ENCODE results near the gene KBTBD12.

Gene KBTBD12

GRCh38 chr3:127987309-127987995 is 72.4 kb downstream of the KBTBD12 start:
- no peak for DNase-seq (ENCODE audit: low read depth)

GRCh38 chr3:127988770-127989557 is 73.9 kb downstream of the KBTBD12 start:
- no peak for DNase-seq (ENCODE audit: low read depth)

GRCh38 chr3:127990051-127990450 is 75.0 kb downstream of the KBTBD12 start:
- no peak for DNase-seq (ENCODE audit: low read depth)

- no peak for DNase-seq (ENCODE audit: low read depth)
These were observed 75.4 kb downstream of the KBTBD12 start for GRCh38 chr3:127990461-127990860.

GRCh38 chr3:127991251-127991650 is 76.2 kb downstream of the KBTBD12 start:
- no peak for DNase-seq (ENCODE audit: low read depth)

- no peak for DNase-seq (ENCODE audit: low read depth)
These were observed 76.6 kb downstream of the KBTBD12 start for GRCh38 chr3:127991681-127992080.

GRCh38 chr3:127992127-127992526 is 77.1 kb downstream of the KBTBD12 start:
- no peak for DNase-seq (ENCODE audit: low read depth)

GRCh38 chr3:127994011-127994410 is 79.0 kb downstream of the KBTBD12 start:
- DNase-seq (ENCODE audit: low read depth), result no peak

GRCh38 chr3:127997016-127997415 is 82.0 kb downstream of the KBTBD12 start:
- DNase-seq (ENCODE audit: low read depth), result no peak

GRCh38 chr3:127997961-127998360 is 82.9 kb downstream of the KBTBD12 start:
- no peak for DNase-seq (ENCODE audit: low read depth)

GRCh38 chr3:127998596-127998995 is 83.6 kb downstream of the KBTBD12 start:
- no peak for DNase-seq (ENCODE audit: low read depth)

GRCh38 chr3:127999509-128000106 is 84.6 kb downstream of the KBTBD12 start:
- no peak for DNase-seq (ENCODE audit: low read depth)

GRCh38 chr3:128001576-128001975 is 86.5 kb downstream of the KBTBD12 start:
- DNase-seq (ENCODE audit: low read depth), result no peak

GRCh38 chr3:128004661-128005060 is 89.6 kb downstream of the KBTBD12 start:
- no peak for DNase-seq (ENCODE audit: low read depth)

- no peak for DNase-seq (ENCODE audit: low read depth)
These were observed 91.3 kb downstream of the KBTBD12 start for GRCh38 chr3:128006061-128007032.

- no peak for DNase-seq (ENCODE audit: low read depth)
These were observed 92.0 kb downstream of the KBTBD12 start for GRCh38 chr3:128007033-128007424.

GRCh38 chr3:128009952-128010846 is 95.2 kb downstream of the KBTBD12 start:
- no peak for DNase-seq (ENCODE audit: low read depth)

GRCh38 chr3:128011140-128011539 is 96.1 kb downstream of the KBTBD12 start:
- no peak for DNase-seq (ENCODE audit: low read depth)

- no peak for DNase-seq (ENCODE audit: low read depth)
These were observed 97.0 kb downstream of the KBTBD12 start for GRCh38 chr3:128012050-128012449.

- no peak for DNase-seq (ENCODE audit: low read depth)
These were observed 99.5 kb downstream of the KBTBD12 start for GRCh38 chr3:128014548-128014947.

GRCh38 chr3:128016502-128016901 is 101.5 kb downstream of the KBTBD12 start:
- no peak for DNase-seq (ENCODE audit: low read depth)
